HFF-Myc (cell line): Measurements from ENCODE around the gene NALCN.

Experiments used
- DNase-seq: peaks from one replicate; pipeline ENCODE4 v3.0.0-alpha.2; 2011; ENCODE audit warnings: low read depth; ENCODE audit errors: extremely low read depth
- H3K4me3 ChIP-seq: replicated peaks from 2 replicates; pipeline ENCODE4 v1.5.1; 2011; ENCODE audit warnings: low read depth, mild to moderate bottlenecking, control low read depth, low read length
- CTCF ChIP-seq: IDR thresholded peaks from 2 replicates; pipeline ENCODE4 v1.5.1; 2012; ENCODE audit warnings: mild to moderate bottlenecking, low read depth, low read length, control low read depth; ENCODE audit errors: missing control alignments

Gene NALCN

GRCh38 chr13:101401196-101401595, 15.1 kb downstream of the NALCN start:
- no peak overlapping the region for H3K4me3 ChIP-seq
- TF ChIP-seq CTCF: no peak
- no peak for DNase-seq

- no peak for TF ChIP-seq CTCF
- DNase-seq: no peak
- no peak overlapping the region for H3K4me3 ChIP-seq
These were observed 16.9 kb downstream of the NALCN start for GRCh38 chr13:101399365-101399764.

- no peak for TF ChIP-seq CTCF
- no peak for DNase-seq
- no peak overlapping the region for H3K4me3 ChIP-seq
These were observed 17.4 kb downstream of the NALCN start for GRCh38 chr13:101398920-101399319.

- no peak for DNase-seq
- TF ChIP-seq CTCF: no peak
- no peak overlapping the region for H3K4me3 ChIP-seq
These were observed 18.1 kb downstream of the NALCN start for GRCh38 chr13:101398191-101398590.

GRCh38 chr13:101397742-101398141, 18.6 kb downstream of the NALCN start:
- H3K4me3 ChIP-seq: no peak overlapping the region
- TF ChIP-seq CTCF: no peak
- peak; percentile 45 for DNase-seq

GRCh38 chr13:101394605-101395004, 21.7 kb downstream of the NALCN start:
- TF ChIP-seq CTCF: no peak
- DNase-seq: no peak
- no peak overlapping the region for H3K4me3 ChIP-seq

- H3K4me3 ChIP-seq: no peak overlapping the region
- DNase-seq: no peak
- TF ChIP-seq CTCF: no peak
These were observed 23.2 kb downstream of the NALCN start for GRCh38 chr13:101393140-101393539.
